Upper lobe of left lung (tissue), 6 donors: ENCODE measurements around the gene PPP3CA. TPM values are rescaled to one million over a fixed set of nuclear protein-coding genes. Genes with fewer than 3 reads are reported as not detected.

Experiments
- ATAC-seq, 2 donors: fragments of 200-7000 bp; cut with Tn5 transposase; one replicate each; pipeline ENCODE4 v1.9.1; 2022; ENCODE audit warnings: mild to moderate bottlenecking in 2 of 2, moderate library complexity in 2 of 2; ENCODE audit not compliant: low FRiP score in 2 of 2
- DNase-seq, 2 donors: peaks; one replicate each; pipeline ENCODE4 v3.0.0-alpha.2; 2019 to 2020
- H3K27ac ChIP-seq, 4 donors: fragments of 200-600 bp; sonication (generic); one replicate each; pipeline ENCODE4 v1.5.1; 2016 to 2019
- H3K27me3 ChIP-seq, 4 donors: fragments of 200-600 bp; sonication (generic); one replicate each; pipeline ENCODE4 v1.5.1; 2017 to 2019
- H3K36me3 ChIP-seq, 4 donors: fragments of 200-600 bp; sonication (generic); one replicate each; pipeline ENCODE4 v1.5.1; 2016 to 2019
- H3K4me1 ChIP-seq, 4 donors: fragments of 200-600 bp; sonication (generic); one replicate each; pipeline ENCODE4 v1.5.1; 2018 to 2019
- H3K4me3 ChIP-seq, 4 donors: fragments of 200-600 bp; sonication (generic); one replicate each; pipeline ENCODE4 v1.5.1; 2017 to 2019; ENCODE audit warnings: mild to moderate bottlenecking in 2 of 4, moderate library complexity in 1 of 4
- H3K9me3 ChIP-seq, 4 donors: fragments of 200-600 bp; sonication (generic); one replicate each; pipeline ENCODE4 v1.5.1; 2018 to 2019
- EP300 ChIP-seq, 4 donors: sonication (generic); formaldehyde crosslinking; IDR thresholded peaks; one replicate each; pipeline ENCODE4 v1.5.1; 2017; ENCODE audit warnings: antibody characterized with exemption in 4 of 4, control low read depth in 2 of 4
- POLR2A ChIP-seq, 4 donors: fragments of 450-650 bp; IDR thresholded peaks; one replicate each; pipeline ENCODE4 v1.5.1; 2016 to 2017; ENCODE audit warnings: antibody characterized with exemption in 4 of 4, mild to moderate bottlenecking in 2 of 4
- POLR2AphosphoS5 ChIP-seq, 2 donors: sonication (generic); formaldehyde crosslinking; IDR thresholded peaks; one replicate each; pipeline ENCODE4 v1.5.1; 2017; ENCODE audit warnings: antibody characterized with exemption in 2 of 2
- WGBS, 2 donors: methylation state at CpG; one replicate each; pipeline ENCODE4 v1.1.5; 2017 to 2018; 5-methylcytosine and 5-hydroxymethylcytosine counted together
- total RNA-seq, 6 donors: library from RNA; depleted of rRNA in 4 of 6; stranded (reverse); fragments of >200 nt in 4 of 6; gene quantifications; one replicate each; pipeline versions ENCODE4 v1.1.0 to v1.2.1, GENCODE V29; 2016 to 2021
- TF ChIP-seq, protein P1 (sequence below), 6 experiments: fragments of 450-650 bp in 4 of 6; fragments of 200-600 bp in 2 of 6; sonication (generic) in 2 of 6; IDR thresholded peaks; one replicate each; pipeline ENCODE4 v1.5.1; 2016 to 2019; ENCODE audit warnings: antibody characterized with exemption in 6 of 6
- donor health status: DM: no; HTN: no; CAD: no; lungs with moderate emphysema.
- donor health status: DM: no; HTN: yes; CAD: no; lungs with severe emphysema.

Gene PPP3CA
- total RNA-seq, 6 donors from 2014 or later = 28.3 to 62.0 (median 50.0) TPM

DNA sequence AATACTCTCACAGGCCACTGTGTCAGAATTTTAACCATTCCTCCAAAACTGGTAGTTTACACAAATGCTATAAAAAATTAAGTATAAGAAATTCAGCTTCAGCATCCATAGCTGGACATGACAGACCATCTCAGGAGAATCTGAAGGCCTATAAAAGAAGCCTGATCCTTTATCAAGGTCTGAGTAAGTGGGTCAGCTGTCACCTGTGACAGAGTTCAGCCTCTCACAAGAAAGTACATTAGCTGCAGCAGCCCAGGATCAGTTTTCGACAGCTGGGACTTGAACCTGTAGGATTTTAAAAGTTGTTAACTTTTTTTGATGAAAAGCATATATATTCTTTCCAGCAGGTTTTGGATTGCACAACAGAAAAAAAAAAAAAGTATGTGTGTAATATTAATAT, 60.7 kb downstream of the PPP3CA start:
- Histone ChIP-seq H3K36me3 (no peaks in the 10 kb centered on the region), H3K9me3 (no peaks in the 10 kb centered on the region), H3K4me1 (peaks cover 53 to 71% (median 56%) of the 10 kb centered on the region in 4 donors), H3K27ac (no peak overlapping the region), H3K4me3 (no peak overlapping the region), H3K27me3 (no peaks in the 10 kb centered on the region)
- no peak for ATAC-seq
- 67 to 73% methylated on average over 1 of the region's 1 CpG for WGBS, 2 donors
- TF ChIP-seq POLR2AphosphoS5 (IDR thresholded peaks at IDR 0.05) = no peak
- no peak for TF ChIP-seq POLR2A (IDR thresholded peaks at IDR 0.05)
- TF ChIP-seq, protein P1, sequence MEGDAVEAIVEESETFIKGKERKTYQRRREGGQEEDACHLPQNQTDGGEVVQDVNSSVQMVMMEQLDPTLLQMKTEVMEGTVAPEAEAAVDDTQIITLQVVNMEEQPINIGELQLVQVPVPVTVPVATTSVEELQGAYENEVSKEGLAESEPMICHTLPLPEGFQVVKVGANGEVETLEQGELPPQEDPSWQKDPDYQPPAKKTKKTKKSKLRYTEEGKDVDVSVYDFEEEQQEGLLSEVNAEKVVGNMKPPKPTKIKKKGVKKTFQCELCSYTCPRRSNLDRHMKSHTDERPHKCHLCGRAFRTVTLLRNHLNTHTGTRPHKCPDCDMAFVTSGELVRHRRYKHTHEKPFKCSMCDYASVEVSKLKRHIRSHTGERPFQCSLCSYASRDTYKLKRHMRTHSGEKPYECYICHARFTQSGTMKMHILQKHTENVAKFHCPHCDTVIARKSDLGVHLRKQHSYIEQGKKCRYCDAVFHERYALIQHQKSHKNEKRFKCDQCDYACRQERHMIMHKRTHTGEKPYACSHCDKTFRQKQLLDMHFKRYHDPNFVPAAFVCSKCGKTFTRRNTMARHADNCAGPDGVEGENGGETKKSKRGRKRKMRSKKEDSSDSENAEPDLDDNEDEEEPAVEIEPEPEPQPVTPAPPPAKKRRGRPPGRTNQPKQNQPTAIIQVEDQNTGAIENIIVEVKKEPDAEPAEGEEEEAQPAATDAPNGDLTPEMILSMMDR (IDR thresholded peaks at IDR 0.05) = no peak
- no peak for TF ChIP-seq EP300 (IDR thresholded peaks at IDR 0.05)
- DNase-seq = no peak

- DNase-seq = no peak
- Histone ChIP-seq H3K27me3 (no peaks in the 10 kb centered on the region), H3K36me3 (no peaks in the 10 kb centered on the region), H3K9me3 (no peaks in the 10 kb centered on the region), H3K4me1 (peaks cover 46 to 66% (median 51%) of the 10 kb centered on the region in 4 donors), H3K4me3 (no peak overlapping the region), H3K27ac (no peak overlapping the region)
- TF ChIP-seq, protein P1 (IDR thresholded peaks at IDR 0.05) = no peak
- TF ChIP-seq POLR2AphosphoS5 (IDR thresholded peaks at IDR 0.05) (no peak), POLR2A (IDR thresholded peaks at IDR 0.05) (no peak), EP300 (IDR thresholded peaks at IDR 0.05) (no peak)
- 91 to 93% methylated on average over 4 of the region's 4 CpGs for WGBS, 2 donors
- ATAC-seq = no peak
These were observed 61.3 kb downstream of the PPP3CA start for GRCh38 chr4:101285985-101286384.

DNA sequence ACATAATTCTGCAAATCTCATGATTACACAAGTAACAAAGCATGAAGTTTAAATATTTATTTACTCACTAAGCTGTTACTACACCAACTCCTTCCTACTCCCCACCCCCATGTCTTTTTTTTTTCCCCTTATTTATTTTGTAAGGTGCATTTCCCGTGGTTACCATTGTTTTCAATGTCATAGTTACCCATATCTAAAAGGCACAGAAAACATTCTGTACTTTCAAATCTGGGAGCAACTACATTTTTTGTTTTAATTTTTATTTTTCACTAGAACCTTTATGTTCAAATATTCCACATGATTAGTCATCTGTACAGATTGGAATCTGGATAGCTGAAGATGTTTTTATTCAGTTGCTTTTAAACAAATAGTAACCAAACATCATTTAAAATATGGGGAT, 62.8 kb downstream of the PPP3CA start:
- Histone ChIP-seq H3K9me3 (no peaks in the 10 kb centered on the region), H3K4me1 (peaks cover 35 to 61% (median 47%) of the 10 kb centered on the region in 4 donors), H3K27ac (peak overlapping the region in 1 of 4 donors; percentile 30), H3K36me3 (no peaks in the 10 kb centered on the region), H3K4me3 (no peak overlapping the region), H3K27me3 (no peaks in the 10 kb centered on the region)
- DNase-seq (no peak), ATAC-seq (peak in 1 of 2 donors; percentile 62)
- TF ChIP-seq POLR2AphosphoS5 (IDR thresholded peaks at IDR 0.05) = no peak
- peak in 1 of 4 donors; percentile 51 for TF ChIP-seq EP300 (IDR thresholded peaks at IDR 0.05)
- TF ChIP-seq, protein P1 (IDR thresholded peaks at IDR 0.05) = no peak
- no peak for TF ChIP-seq POLR2A (IDR thresholded peaks at IDR 0.05)
- WGBS, 2 donors = 19 to 28% methylated on average over 1 of the region's 1 CpG

GRCh38 chr4:101283434-101283833, 63.9 kb downstream of the PPP3CA start:
- ATAC-seq = no peak

More at GRCh38 chr4:101283434-101283833, 63.9 kb downstream of the PPP3CA start:
- Histone ChIP-seq H3K9me3 (no peaks in the 10 kb centered on the region), H3K4me3 (no peak overlapping the region), H3K27me3 (no peaks in the 10 kb centered on the region), H3K36me3 (no peaks in the 10 kb centered on the region), H3K27ac (no peak overlapping the region), H3K4me1 (peaks cover 27 to 56% (median 39%) of the 10 kb centered on the region in 4 donors)
- peak in 1 of 2 donors; percentile 62 for DNase-seq
- WGBS, 2 donors = 61 to 71% methylated on average over 2 of the region's 2 CpGs
- TF ChIP-seq POLR2AphosphoS5 (IDR thresholded peaks at IDR 0.05) = no peak
- no peak for TF ChIP-seq EP300 (IDR thresholded peaks at IDR 0.05)
- TF ChIP-seq, protein P1 (IDR thresholded peaks at IDR 0.05) = no peak
- no peak for TF ChIP-seq POLR2A (IDR thresholded peaks at IDR 0.05)
